Activated T-helper 1 cell treated with anti-CD3 and anti-CD28 coated beads, Interleukin-2, amount 50 U/mL, for 16 hours (primary cell): ENCODE results near the gene GRM2.

Experiments
- DNase-seq, 2 donors: peaks; one replicate each; pipeline ENCODE4 v3.0.0-alpha.2; 2020; ENCODE audit warnings: low read depth in 1 of 2, low spot score in 1 of 2

The GRM2 gene

GRCh38 chr3:51680196-51680595 lies 26.7 kb upstream of the GRM2 start:
- DNase-seq = no peak

- DNase-seq = no peak
Measured at GRCh38 chr3:51680663-51681230, 26.1 kb upstream of the GRM2 start.

DNA sequence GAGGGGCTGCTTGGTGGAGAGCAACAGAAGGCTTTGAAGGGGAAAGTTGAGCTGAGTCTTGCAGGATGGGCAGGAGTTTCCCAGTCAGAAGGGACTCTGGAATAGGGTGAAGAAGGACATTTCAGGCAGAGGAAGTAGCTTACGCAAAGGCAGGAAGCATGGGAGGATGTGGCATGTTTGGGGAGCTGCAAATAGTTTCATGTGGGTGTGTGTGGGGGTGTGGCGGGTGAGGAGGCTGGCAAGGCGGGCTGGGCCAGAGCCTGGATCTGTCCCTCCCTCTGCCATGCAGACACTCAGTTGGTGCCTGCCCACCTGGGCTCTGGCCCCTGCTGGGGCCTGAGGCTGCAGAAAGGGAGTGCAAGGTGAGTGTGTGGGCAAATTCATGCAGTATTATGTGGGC lies 25.4 kb upstream of the GRM2 start:
- peak; percentile 18 to 21 for DNase-seq

DNA sequence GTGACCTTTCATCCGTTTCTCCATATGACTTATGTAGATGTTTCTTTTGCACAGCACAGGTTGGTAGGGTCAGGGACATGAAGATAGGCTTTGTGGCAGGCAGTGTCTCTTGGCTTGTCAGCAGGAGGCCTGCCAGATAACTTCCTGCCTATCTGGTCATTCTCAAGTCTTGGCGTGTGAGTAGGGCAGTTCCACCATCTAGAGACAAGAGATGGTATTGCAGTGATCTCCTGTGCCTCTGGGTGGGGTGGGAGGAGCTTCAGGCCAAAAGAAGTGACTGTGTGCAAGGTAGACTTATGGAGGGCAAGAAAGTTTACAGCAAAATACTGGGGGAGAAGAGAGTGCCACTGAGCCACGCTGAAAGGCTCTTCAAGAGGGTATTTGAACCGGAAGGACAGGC lies 24.8 kb upstream of the GRM2 start:
- peak; percentile 26 to 59 for DNase-seq

DNA sequence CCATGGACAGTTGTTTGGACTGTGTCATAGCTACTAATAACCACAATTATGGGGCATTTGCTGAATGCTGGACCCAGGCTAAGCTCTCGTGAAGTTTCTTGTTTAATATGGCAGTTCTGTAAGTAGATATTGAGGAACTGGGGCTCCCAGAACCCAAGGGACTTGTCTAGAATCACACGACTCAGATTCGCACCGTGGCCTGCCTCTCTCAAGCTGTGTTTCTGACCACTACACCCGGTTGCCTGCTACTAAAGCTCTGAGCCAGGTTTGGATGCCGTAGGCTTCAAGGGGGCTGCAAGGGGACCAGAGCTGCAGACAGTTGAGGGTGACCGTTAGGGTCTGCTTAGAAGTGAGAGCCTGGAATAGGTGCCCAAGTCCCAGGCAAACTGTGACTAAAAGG lies 24.3 kb upstream of the GRM2 start:
- DNase-seq = no peak

DNA sequence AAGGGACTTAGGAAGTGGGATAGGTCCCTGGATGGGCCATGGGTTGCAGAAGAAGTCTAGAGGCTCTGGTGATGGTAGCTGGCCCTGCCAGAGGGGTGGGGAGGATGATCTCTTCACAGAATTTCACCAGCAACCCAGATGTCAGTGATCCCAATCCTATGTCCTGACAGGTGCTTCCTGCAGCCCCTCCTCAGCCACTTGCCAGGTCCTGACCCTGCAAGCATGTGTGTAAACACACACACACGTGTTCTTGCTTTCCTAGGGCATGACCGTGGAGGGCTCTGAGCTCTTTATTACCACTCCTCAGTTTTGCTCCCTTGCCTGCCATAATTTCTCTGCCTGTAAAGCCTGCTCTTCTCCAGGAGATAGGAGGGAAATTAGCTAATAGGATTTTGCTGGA lies 23.3 kb upstream of the GRM2 start:
- DNase-seq = no peak

DNA sequence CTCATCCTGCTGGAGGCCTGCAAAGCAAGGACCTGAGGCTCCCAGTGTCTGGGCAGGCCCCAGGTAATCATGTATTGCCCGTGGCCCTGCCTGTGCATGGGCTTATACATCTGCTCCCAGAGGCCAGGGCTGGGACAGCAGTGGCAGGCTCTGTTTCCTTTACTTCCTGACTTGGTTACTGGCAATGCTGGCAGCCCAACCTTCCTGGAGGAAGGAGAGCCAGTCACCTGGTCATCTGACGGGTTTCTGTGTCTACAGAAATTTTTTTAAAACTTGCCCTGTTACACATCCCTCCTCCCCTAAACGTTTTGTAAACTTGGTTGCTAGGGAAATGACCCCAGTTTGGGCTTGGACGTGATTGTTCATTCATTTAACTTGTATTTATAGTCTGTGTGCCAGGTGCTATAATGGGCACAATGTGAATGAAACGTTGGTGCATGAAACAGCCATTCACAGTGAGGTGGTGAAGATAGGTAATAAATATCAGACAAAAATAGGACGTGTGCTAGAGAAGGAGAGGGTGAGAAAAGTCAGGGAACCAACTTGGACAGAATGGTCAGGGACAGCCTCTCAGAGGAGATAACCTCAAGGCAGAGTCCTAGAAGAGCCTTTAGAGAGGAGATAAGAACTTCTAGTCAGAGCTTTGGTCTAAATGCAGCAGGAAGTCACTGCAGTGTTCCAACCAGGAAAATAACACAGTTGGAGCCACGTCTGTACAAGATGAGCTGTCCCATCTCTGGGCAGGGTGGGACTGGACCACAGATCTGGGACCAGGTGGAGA lies 21.7 kb upstream of the GRM2 start:
- no peak for DNase-seq

DNA sequence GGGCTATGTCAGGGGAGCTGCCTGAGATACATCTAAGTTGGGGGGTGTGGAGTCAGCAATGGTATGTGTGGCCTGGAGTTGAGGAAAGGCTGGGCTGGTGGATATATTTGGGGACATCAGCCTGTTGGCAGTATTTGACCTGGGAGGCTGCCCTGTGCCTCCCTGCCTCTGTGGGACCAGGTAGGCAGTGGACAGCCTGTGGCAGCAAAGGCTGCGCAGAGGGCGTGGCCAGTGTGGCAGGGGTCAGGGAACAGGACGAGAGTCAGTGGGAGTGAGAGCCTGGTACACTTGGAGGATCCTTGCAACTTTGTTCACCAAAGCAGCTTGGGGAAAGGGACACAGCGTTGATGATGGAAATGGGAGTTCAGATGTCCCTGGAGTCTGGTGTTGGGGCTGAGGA lies 20.8 kb upstream of the GRM2 start:
- DNase-seq = no peak

GRCh38 chr3:51686512-51687215 lies 20.2 kb upstream of the GRM2 start:
- peak; percentile 65 to 76 for DNase-seq

DNA sequence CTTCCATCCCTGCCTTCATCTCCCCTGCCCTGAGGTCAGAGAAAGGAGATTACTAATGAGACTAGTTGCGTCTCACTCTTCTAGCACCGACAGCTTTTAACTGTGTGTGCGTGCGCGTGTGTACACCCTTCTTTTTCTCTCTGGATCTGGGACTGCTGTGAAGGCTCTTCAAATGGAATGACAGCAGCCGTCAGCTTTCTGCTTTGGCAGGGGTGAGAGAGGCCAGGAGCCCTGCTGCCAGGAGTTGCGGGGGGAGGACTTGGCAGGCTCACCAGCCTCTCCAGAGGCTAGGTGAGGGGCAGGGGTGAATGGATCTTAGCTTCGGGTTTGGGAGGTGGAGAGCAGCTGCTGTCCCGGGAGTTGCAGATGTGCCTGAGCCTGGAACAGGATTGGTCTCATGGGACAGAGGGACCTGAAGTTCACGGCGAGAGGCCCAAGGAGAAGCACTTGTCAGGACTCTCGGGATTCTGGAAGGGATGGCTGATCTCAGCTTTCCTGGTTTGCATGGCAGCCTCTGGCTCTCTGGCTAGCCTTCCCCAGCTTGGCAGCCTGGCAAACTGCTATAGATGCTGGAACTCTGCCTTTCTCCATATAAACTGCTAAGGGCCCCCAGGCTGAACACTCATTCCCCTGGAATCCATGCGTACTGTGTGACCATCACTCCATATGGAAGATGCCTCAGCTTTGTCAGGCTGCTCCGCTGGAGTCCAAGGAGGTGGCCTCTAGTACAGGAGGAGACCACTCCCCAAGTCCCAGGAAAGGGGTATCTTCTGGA lies 19.2 kb upstream of the GRM2 start:
- DNase-seq = no peak

DNA sequence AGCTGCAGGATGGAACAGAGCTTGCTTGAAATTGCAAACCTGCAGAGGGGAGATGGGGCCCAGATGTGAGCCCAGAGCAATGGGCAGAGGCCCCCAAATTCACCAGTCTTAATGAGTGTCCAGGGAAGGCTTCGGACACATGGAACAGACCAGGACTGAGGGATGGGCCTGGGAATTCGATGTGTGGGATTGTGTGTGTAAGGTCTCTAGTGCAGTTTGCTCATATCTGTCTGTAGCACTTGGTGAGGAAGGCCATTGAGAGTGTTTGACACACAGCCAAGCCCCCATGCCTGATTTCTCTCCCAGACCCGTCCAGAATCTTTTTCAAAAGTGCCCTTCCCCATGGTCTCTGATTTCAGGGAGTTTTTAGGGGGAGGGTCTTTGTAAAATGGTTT lies 18.7 kb upstream of the GRM2 start:
- no peak for DNase-seq

DNA sequence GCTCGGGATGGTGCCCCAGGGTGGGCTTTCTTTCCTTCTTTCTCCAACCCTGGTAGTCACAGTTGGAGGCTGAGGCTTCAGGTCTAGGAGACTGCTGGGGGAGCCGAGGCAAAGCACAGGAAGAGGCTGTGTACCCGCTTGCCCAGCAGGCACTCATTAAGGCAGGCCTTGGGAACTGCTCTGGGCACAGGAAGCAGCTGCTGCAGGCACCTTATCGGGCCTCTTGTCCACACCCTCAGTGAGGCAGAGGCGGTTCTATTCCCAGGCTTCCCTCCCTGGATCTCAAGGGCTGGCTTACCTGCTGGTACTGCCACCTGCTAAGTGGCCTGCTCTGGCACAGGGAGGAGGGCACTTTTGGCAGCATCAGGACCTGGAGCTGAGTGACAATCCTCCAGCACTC lies 15.8 kb upstream of the GRM2 start:
- no peak for DNase-seq

GRCh38 chr3:51691949-51692348 lies 14.9 kb upstream of the GRM2 start:
- DNase-seq = no peak

DNA sequence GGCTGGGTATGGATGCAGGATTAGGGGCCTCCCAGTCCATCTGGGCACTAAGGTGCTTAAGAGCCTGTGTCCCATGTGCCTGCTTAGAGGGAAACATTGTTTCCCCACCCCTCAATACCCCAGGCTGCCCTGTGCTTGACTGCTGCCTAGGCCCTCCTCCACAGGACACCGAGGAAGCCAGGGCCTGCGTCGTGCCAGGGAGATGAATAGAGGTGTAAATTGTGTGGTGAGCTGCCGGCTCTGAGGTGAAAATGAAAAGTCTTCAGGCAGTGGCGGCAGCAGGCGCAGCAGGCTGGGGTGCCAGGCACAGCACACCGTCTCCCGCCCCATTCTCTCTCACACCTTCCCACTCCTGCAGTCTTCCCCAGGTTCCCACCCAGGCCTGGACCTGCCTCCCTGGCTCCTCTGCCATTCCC lies 13.9 kb upstream of the GRM2 start:
- no peak for DNase-seq

GRCh38 chr3:51696954-51697353 lies 9.9 kb upstream of the GRM2 start:
- no peak for DNase-seq

- DNase-seq = no peak
Measured at GRCh38 chr3:51698209-51698608, 8.7 kb upstream of the GRM2 start.

- no peak for DNase-seq
Measured at GRCh38 chr3:51700403-51700802, 6.5 kb upstream of the GRM2 start.

DNA sequence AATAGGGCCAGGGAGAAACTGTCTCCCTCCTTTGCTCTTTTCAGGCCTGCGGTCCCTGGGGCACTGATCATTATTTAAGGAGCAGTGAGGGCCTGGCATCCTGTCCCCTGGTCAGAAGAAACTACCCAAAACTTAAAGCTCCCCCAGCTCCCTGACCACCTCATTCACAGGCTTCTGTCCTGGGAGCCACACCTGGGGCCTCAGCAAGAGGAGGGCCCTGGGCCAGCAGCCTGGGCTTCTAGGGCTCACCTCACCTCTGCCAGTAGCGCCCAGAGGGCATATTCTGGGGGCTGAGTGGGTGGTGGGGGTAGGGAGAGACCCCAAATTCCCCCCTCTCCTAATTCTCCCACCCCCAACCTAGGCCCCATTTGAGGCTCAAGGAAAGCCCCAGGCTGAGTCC lies 4.7 kb upstream of the GRM2 start:
- no peak for DNase-seq

GRCh38 chr3:51703068-51703760 lies 3.7 kb upstream of the GRM2 start:
- DNase-seq = no peak

- no peak for DNase-seq
Measured at GRCh38 chr3:51703761-51704510, 2.9 kb upstream of the GRM2 start.
